Tibial nerve (tissue), 4 donors: ENCODE results near the gene ST3GAL3. TPM values are rescaled to one million over a fixed set of nuclear protein-coding genes. Genes with fewer than 3 reads are reported as not detected.
A peak's percentile ranks its signal among the peaks of the same experiment; 100 is the strongest.

Experiments
- DNase-seq, 2 donors: peaks; one replicate each; pipeline ENCODE4 v3.0.0-alpha.2; 2019; ENCODE audit warnings: low spot score in 2 of 2
- H3K27ac ChIP-seq, 4 donors: fragments of 200-600 bp; sonication (generic) in 3 of 4; one replicate each; pipeline ENCODE4 v1.5.1; 2017 to 2019; ENCODE audit warnings: mild to moderate bottlenecking in 1 of 4
- H3K27me3 ChIP-seq, 2 donors: fragments of 200-600 bp; sonication (generic) in 1 of 2; one replicate each; pipeline versions ENCODE4 v1.5.1 to v1.6.0; 2017 to 2019
- H3K36me3 ChIP-seq, 3 donors: fragments of 200-600 bp; sonication (generic); one replicate each; pipeline ENCODE4 v1.5.1; 2018 to 2019
- H3K4me1 ChIP-seq, 4 donors: fragments of 200-600 bp; sonication (generic) in 3 of 4; one replicate each; pipeline ENCODE4 v1.5.1; 2017 to 2019
- H3K4me3 ChIP-seq, 4 donors: fragments of 200-600 bp; sonication (generic) in 3 of 4; one replicate each; pipeline ENCODE4 v1.5.1; 2017 to 2019; ENCODE audit warnings: mild to moderate bottlenecking in 1 of 4, moderate library complexity in 1 of 4
- H3K9me3 ChIP-seq, 4 donors: fragments of 200-600 bp; sonication (generic) in 3 of 4; one replicate each; pipeline ENCODE4 v1.5.1; 2017 to 2019
- EP300 ChIP-seq, 2 donors: sonication (generic); formaldehyde crosslinking; IDR thresholded peaks; one replicate each; pipeline ENCODE4 v1.6.1; 2017; ENCODE audit warnings: antibody characterized with exemption in 2 of 2, mild to moderate bottlenecking in 1 of 2
- POLR2A ChIP-seq, 2 donors: fragments of 450-650 bp; IDR thresholded peaks; one replicate each; pipeline ENCODE4 v1.6.1; 2017; ENCODE audit warnings: antibody characterized with exemption in 2 of 2, mild to moderate bottlenecking in 2 of 2, moderate library complexity in 2 of 2
- WGBS, 2 donors: methylation state at CpG; one replicate each; pipeline ENCODE4 v1.1.5; 2018; 5-methylcytosine and 5-hydroxymethylcytosine counted together
- total RNA-seq, 4 donors: library from RNA; depleted of rRNA; stranded (reverse); fragments of >200 nt; gene quantifications; one replicate each; pipeline ENCODE4 v1.1.0, GENCODE V29; 2016
- TF ChIP-seq, protein P1 (sequence below), 5 experiments: fragments of 200-600 bp in 3 of 5; fragments of 450-650 bp in 2 of 5; sonication (generic) in 3 of 5; IDR thresholded peaks; one replicate each; pipeline ENCODE4 v1.5.1; 2016 to 2019; ENCODE audit warnings: antibody characterized with exemption in 5 of 5, mild to moderate bottlenecking in 3 of 5, moderate library complexity in 2 of 5

ST3GAL3 gene
- total RNA-seq, 4 donors from 2014 or later: 20.7 to 27.0 (median 24.1) TPM

DNA sequence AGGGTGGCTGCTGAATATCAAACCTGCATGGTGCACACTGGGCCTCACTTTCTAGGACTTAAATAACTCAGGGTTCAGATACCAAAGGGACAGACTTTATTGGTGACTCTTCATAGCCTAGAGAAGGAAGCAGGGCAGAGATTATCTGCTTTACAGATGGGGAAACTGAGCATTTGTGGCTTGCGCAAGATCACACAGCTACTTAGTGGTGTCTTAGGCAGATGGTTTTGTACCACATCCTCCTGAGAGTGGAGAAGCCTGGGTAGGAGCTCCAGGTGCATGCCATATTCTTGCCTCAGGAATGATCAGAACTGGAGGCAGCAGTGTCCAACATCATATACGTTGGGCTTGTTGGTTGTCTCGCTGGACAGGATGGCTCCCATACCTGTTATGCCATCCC is 255.7 kb downstream of the ST3GAL3 start:
- no peaks in the 10 kb centered on the region for H3K9me3 ChIP-seq
- no peak for DNase-seq
- peaks cover 0 to 7% (median 0%) of the 10 kb centered on the region in 4 donors for H3K4me1 ChIP-seq
- TF ChIP-seq EP300 (IDR thresholded peaks at IDR 0.05) (no peak), POLR2A (IDR thresholded peaks at IDR 0.05) (no peak)
- TF ChIP-seq, protein P1, sequence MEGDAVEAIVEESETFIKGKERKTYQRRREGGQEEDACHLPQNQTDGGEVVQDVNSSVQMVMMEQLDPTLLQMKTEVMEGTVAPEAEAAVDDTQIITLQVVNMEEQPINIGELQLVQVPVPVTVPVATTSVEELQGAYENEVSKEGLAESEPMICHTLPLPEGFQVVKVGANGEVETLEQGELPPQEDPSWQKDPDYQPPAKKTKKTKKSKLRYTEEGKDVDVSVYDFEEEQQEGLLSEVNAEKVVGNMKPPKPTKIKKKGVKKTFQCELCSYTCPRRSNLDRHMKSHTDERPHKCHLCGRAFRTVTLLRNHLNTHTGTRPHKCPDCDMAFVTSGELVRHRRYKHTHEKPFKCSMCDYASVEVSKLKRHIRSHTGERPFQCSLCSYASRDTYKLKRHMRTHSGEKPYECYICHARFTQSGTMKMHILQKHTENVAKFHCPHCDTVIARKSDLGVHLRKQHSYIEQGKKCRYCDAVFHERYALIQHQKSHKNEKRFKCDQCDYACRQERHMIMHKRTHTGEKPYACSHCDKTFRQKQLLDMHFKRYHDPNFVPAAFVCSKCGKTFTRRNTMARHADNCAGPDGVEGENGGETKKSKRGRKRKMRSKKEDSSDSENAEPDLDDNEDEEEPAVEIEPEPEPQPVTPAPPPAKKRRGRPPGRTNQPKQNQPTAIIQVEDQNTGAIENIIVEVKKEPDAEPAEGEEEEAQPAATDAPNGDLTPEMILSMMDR (IDR thresholded peaks at IDR 0.05): no peak
- H3K27me3 ChIP-seq: no peaks in the 10 kb centered on the region
- no peak overlapping the region for H3K4me3 ChIP-seq
- peak overlapping the region in 1 of 4 donors; percentile 18 for H3K27ac ChIP-seq
- H3K36me3 ChIP-seq: peaks cover 0 to 93% (median under 1%) of the 10 kb centered on the region in 3 donors
- 88 to 96% methylated on average over 2 to 3 of the region's 3 CpGs for WGBS, 2 donors

DNA sequence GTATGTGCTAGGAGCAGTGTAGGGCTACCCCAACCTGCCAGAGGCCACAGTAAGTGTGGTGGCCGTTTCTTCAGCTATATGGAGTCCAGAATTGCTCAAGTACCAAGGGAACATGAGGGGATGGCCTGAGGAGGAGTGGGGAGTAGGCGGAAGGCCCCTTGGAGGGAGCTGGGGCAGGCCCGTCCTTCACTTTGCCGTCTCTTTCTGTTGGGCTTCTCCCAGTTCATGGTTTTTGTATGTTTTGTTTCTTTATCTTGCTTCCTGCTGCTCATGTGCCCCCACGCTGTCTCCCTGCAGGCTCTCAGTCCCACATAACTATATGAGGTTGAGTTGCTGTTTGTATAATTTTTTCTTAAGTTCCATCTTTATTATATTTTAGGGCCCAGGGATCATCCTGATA is 256.6 kb downstream of the ST3GAL3 start:
- H3K27ac ChIP-seq: no peak overlapping the region
- H3K9me3 ChIP-seq: no peaks in the 10 kb centered on the region
- DNase-seq: no peak
- TF ChIP-seq, protein P1 (IDR thresholded peaks at IDR 0.05): no peak
- TF ChIP-seq POLR2A (IDR thresholded peaks at IDR 0.05): no peak
- no peak for TF ChIP-seq EP300 (IDR thresholded peaks at IDR 0.05)
- no peaks in the 10 kb centered on the region for H3K4me1 ChIP-seq
- 67 to 73% methylated on average over 5 of the region's 5 CpGs for WGBS, 2 donors
- H3K4me3 ChIP-seq: no peak overlapping the region
- no peaks in the 10 kb centered on the region for H3K27me3 ChIP-seq
- peaks cover 0 to 84% (median 0%) of the 10 kb centered on the region in 3 donors for H3K36me3 ChIP-seq

DNA sequence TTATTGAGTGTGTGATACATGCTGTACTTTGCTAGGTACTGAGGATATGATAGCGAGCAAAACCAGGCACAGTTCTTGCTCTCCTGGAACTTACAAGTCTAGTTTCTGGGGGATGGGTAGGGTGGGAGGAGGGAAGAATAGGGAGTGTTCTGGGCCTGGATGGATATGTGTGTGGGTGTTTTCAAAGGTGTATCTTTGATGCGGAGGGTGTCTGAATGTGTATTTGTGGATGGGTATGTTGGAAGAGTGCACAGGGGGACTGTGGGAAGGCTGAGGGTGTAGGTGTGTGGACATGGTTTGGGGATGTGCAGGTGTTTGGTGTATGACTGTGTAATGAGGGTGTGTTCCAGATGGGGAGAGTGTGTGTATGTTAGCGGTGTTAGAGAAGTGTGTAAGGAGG is 258.0 kb downstream of the ST3GAL3 start:
- H3K9me3 ChIP-seq: no peaks in the 10 kb centered on the region
- no peak overlapping the region for H3K4me3 ChIP-seq
- peaks cover 0 to 8% (median 1%) of the 10 kb centered on the region in 4 donors for H3K4me1 ChIP-seq
- no peak overlapping the region for H3K27ac ChIP-seq
- H3K27me3 ChIP-seq: no peaks in the 10 kb centered on the region
- TF ChIP-seq, protein P1 (IDR thresholded peaks at IDR 0.05): no peak
- TF ChIP-seq EP300 (IDR thresholded peaks at IDR 0.05): no peak
- H3K36me3 ChIP-seq: peaks cover 0 to 70% (median 0%) of the 10 kb centered on the region in 3 donors
- no peak for DNase-seq
- 94 to 97% methylated on average over 3 of the region's 3 CpGs for WGBS, 2 donors

DNA sequence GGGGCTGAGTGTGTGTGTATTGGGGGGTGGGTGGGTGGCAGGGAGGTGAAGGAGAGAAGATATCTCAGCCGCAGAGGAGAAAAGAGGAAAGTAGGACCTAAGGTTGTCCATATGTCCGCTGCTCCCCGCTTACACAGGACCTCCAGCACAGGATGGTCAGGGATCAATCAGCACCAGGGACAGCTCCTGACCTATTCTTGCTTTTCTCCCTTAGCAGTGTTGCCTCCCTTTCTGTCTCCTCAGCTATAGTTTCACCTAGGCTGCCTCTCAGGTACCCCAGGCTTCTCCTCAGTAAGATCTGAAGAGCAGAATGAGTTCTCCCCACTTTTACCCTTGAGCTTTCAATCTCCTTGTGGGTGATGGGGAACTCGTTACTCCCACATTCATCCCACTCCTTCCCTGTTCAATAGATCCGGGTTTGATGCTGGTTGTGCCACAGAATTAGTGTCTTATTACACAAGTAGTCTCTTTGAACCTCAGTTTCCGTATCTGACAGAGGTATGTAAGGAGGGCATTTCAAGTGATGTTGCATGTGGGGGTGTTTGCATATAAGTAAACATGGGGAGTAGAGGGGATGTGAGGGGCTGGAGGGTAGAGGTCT is 261.1 kb downstream of the ST3GAL3 start:
- H3K27ac ChIP-seq: no peak overlapping the region
- H3K4me1 ChIP-seq: peaks cover 3 to 23% (median 8%) of the 10 kb centered on the region in 4 donors
- no peaks in the 10 kb centered on the region for H3K9me3 ChIP-seq
- 86% methylated on average over 6 of the region's 6 CpGs for WGBS, 2 donors
- no peak for TF ChIP-seq POLR2A (IDR thresholded peaks at IDR 0.05)
- TF ChIP-seq, protein P1 (IDR thresholded peaks at IDR 0.05): no peak
- no peak for TF ChIP-seq EP300 (IDR thresholded peaks at IDR 0.05)
- peaks cover 0 to 59% (median 0%) of the 10 kb centered on the region in 3 donors for H3K36me3 ChIP-seq
- DNase-seq: no peak
- no peaks in the 10 kb centered on the region for H3K27me3 ChIP-seq
- H3K4me3 ChIP-seq: no peak overlapping the region

DNA sequence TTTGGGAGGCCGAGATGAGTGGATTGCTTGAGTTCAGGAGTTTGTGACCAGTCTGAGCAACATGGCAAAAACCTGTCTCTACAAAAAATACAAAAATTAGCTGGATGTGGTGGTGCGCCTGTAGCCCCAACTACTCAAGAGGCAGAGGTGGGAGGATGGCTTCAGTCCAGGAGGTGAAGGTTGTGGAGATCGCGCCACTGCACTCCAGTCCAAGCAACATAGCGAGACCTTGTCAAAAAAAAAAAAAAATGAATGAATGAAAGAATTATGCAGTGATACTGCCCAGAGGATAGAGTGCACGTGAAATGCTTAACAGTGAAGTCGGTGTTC is 262.0 kb downstream of the ST3GAL3 start:
- TF ChIP-seq, protein P1 (IDR thresholded peaks at IDR 0.05): no peak
- no peak for TF ChIP-seq POLR2A (IDR thresholded peaks at IDR 0.05)
- no peak for TF ChIP-seq EP300 (IDR thresholded peaks at IDR 0.05)
- no peak for DNase-seq
- Histone ChIP-seq H3K27me3 (no peaks in the 10 kb centered on the region), H3K27ac (no peak overlapping the region), H3K4me1 (peaks cover 3 to 29% (median 10%) of the 10 kb centered on the region in 4 donors), H3K9me3 (no peaks in the 10 kb centered on the region), H3K4me3 (peak overlapping the region in 3 of 4 donors; percentile 71 to 88 (median 88)), H3K36me3 (peaks cover 0 to 50% (median 0%) of the 10 kb centered on the region in 3 donors)
- 56 to 59% methylated on average over 7 of the region's 7 CpGs for WGBS, 2 donors
